ENCODE results near the gene CCDC69.

CCDC69 gene

GRCh38 chr5:151223447-151224264, at the start of gene CCDC69:
Gene CCDC69 (minus strand): TSS chr5:151224092. CDS start chr5:151223970, 122 bp downstream.
- peak within 1 kb of the TSS; percentile 55 for H3K4me3 ChIP-seq (ENCODE audit: low read depth, low read length)
- TF ChIP-seq, protein P1, sequence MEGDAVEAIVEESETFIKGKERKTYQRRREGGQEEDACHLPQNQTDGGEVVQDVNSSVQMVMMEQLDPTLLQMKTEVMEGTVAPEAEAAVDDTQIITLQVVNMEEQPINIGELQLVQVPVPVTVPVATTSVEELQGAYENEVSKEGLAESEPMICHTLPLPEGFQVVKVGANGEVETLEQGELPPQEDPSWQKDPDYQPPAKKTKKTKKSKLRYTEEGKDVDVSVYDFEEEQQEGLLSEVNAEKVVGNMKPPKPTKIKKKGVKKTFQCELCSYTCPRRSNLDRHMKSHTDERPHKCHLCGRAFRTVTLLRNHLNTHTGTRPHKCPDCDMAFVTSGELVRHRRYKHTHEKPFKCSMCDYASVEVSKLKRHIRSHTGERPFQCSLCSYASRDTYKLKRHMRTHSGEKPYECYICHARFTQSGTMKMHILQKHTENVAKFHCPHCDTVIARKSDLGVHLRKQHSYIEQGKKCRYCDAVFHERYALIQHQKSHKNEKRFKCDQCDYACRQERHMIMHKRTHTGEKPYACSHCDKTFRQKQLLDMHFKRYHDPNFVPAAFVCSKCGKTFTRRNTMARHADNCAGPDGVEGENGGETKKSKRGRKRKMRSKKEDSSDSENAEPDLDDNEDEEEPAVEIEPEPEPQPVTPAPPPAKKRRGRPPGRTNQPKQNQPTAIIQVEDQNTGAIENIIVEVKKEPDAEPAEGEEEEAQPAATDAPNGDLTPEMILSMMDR (IDR thresholded peaks at IDR 0.05; ENCODE audit: control insufficient read depth, extremely low read depth, insufficient read depth): 0 out of 2 replicates have a peak, but pooled peaks have one; percentile 28
- DNase-seq (ENCODE audit: low read depth): peak; percentile 25

GRCh38 chr5:151271336-151271735, 47.4 kb upstream of the CCDC69 start:
- TF ChIP-seq, protein P1 (IDR thresholded peaks at IDR 0.05; ENCODE audit: control insufficient read depth, extremely low read depth, insufficient read depth): no peak
- DNase-seq (ENCODE audit: low read depth): no peak
- H3K4me3 ChIP-seq (ENCODE audit: low read depth, low read length): no peak overlapping the region

DNA sequence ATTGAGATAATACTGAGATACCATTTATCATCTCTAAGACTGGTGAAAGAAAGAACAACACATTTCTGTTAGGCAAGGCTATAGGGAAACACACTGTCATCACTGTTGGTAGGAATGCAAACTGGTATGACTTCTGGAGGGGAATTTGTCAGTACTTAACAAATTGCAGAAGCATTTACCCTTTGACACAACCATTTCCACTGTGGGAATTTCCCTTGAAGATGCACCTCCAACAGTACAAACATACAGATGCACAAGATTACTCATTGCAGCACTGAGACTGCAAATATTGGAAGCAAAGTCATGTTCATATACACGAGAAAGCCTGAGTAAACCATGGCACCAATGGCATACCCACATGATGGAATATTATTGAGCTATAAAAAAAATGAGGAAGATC, 46.7 kb upstream of the CCDC69 start:
- no peak for DNase-seq (ENCODE audit: low read depth)
- no peak overlapping the region for H3K4me3 ChIP-seq (ENCODE audit: low read depth, low read length)
- TF ChIP-seq, protein P1 (IDR thresholded peaks at IDR 0.05; ENCODE audit: control insufficient read depth, extremely low read depth, insufficient read depth): no peak

DNA sequence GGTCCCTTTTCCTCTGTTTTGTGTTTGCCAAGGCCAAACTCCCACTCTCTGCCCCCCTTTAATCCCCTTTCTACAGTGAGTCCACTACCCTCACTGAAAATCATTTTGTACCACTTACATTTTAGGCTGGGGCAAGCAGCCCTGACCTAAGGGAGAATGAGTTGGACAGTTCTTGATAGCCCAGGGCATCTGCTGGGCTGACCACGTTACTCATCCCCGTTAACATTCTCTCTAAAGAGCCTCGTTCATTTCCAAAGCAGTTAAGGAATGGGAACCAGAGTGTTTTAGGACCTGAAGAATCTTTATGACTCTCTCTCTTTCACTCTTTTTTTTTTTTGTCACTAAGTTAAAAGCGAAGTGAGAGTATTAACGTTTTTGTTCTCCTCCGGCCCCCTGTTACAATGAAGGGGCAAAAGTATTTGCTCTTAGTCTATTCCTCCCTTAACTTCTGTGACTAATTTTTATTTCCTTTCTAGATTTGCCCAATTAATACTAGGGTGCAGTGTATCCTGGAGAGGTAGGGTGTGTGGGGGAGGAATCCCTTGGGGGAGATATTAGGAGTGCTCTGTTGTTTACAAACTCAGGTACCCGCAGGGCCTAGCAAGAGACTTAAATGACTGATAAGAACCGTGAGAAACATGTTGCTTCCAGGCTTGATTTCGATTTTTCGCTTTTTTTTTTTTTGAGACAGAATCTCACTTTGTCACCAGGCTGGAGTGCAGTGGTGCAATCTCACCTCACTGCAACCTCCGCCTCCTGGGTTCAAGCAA, 43.8 kb upstream of the CCDC69 start:
- DNase-seq (ENCODE audit: low read depth): no peak

GRCh38 chr5:151264113-151264512, 40.2 kb upstream of the CCDC69 start:
- TF ChIP-seq, protein P1 (IDR thresholded peaks at IDR 0.05; ENCODE audit: control insufficient read depth, extremely low read depth, insufficient read depth): no peak
- no peak overlapping the region for H3K4me3 ChIP-seq (ENCODE audit: low read depth, low read length)
- no peak for DNase-seq (ENCODE audit: low read depth)

More for the DNA sequence above, 43.8 kb upstream of the CCDC69 start:
- TF ChIP-seq, protein P1 (IDR thresholded peaks at IDR 0.05; ENCODE audit: control insufficient read depth, extremely low read depth, insufficient read depth): no peak
- H3K4me3 ChIP-seq (ENCODE audit: low read depth, low read length): no peak overlapping the region

- TF ChIP-seq, protein P1 (IDR thresholded peaks at IDR 0.05; ENCODE audit: control insufficient read depth, extremely low read depth, insufficient read depth): no peak
These were observed 38.6 kb upstream of the CCDC69 start for GRCh38 chr5:151262532-151262931.

More at GRCh38 chr5:151262532-151262931, 38.6 kb upstream of the CCDC69 start:
- DNase-seq (ENCODE audit: low read depth): no peak
- H3K4me3 ChIP-seq (ENCODE audit: low read depth, low read length): no peak overlapping the region
